ENCODE data around the gene CCDC102A.

- TF ChIP-seq PREB (CRISPR knock-in tag; IDR thresholded peaks at IDR 0.05; ENCODE audit: borderline replicate concordance) (no peak), CBFB (CRISPR knock-in tag; IDR thresholded peaks at IDR 0.05; ENCODE audit: low read depth) (peak; percentile 74; the same call in 1 of the 2 replicates)
These were observed 7.6 kb downstream of the CCDC102A start for GRCh38 chr16:57528499-57529390.

All from WTC11 (cell line).